Stimulated activated CD4-positive, alpha-beta T cell treated with anti-CD3 and anti-CD28 coated beads, TNF-alpha, amount 100 ng/mL, for 4 hours (primary cell): ENCODE data around the gene KMT2E.
A peak's percentile ranks its signal among the peaks of the same experiment; 100 is the strongest.
"Not testable (repeated sequence)": the region's sequence is repeated elsewhere in the genome, so short reads cannot be mapped to it uniquely, and the experiment has no call there.

ENCODE experiments used
- DNase-seq, 3 experiments: peaks; one replicate each; pipeline ENCODE4 v3.0.0-alpha.2; 2020; ENCODE audit warnings: low read depth in 3 of 3

KMT2E gene

GRCh38 chr7:104982308-104983075 is 31.5 kb upstream of the KMT2E start:
- DNase-seq = no peak

- no peak for DNase-seq
These were observed 30.9 kb upstream of the KMT2E start for GRCh38 chr7:104983076-104983577.

- DNase-seq = peak; percentile 59 to 72 (median 61)
These were observed 30.1 kb upstream of the KMT2E start for GRCh38 chr7:104983578-104984539.

GRCh38 chr7:104984585-104985258 is 29.3 kb upstream of the KMT2E start:
- no peak for DNase-seq

GRCh38 chr7:104985259-104985617 is 28.8 kb upstream of the KMT2E start:
- DNase-seq = no peak

- DNase-seq = no peak
These were observed 27.3 kb upstream of the KMT2E start for GRCh38 chr7:104986628-104987259.

- DNase-seq = not testable (repeated sequence)
These were observed 26.6 kb upstream of the KMT2E start for GRCh38 chr7:104987403-104987802.

GRCh38 chr7:104990983-104991382 is 23.0 kb upstream of the KMT2E start:
- no peak for DNase-seq

GRCh38 chr7:104992306-104992705 is 21.7 kb upstream of the KMT2E start:
- DNase-seq = no peak

- no peak for DNase-seq
These were observed 20.7 kb upstream of the KMT2E start for GRCh38 chr7:104993217-104993862.

- no peak for DNase-seq
These were observed 15.8 kb upstream of the KMT2E start for GRCh38 chr7:104998040-104998752.

- DNase-seq = no peak
These were observed 13.8 kb upstream of the KMT2E start for GRCh38 chr7:105000200-105000599.

GRCh38 chr7:105000927-105001336 is 13.1 kb upstream of the KMT2E start:
- DNase-seq = no peak

- DNase-seq = no peak
These were observed 12.3 kb upstream of the KMT2E start for GRCh38 chr7:105001652-105002184.

- peak in 1 of 3 experiments; percentile 27 for DNase-seq
These were observed 10.7 kb upstream of the KMT2E start for GRCh38 chr7:105003275-105003674.

- DNase-seq = no peak
These were observed 10.0 kb upstream of the KMT2E start for GRCh38 chr7:105003872-105004510.

- not testable (repeated sequence) for DNase-seq
These were observed 9.0 kb upstream of the KMT2E start for GRCh38 chr7:105005006-105005405.

- not testable (repeated sequence) for DNase-seq
These were observed 8.5 kb upstream of the KMT2E start for GRCh38 chr7:105005486-105005885.

GRCh38 chr7:105006367-105007136 is 7.5 kb upstream of the KMT2E start:
- DNase-seq = no peak
